Stimulated activated CD4-positive, alpha-beta T cell treated with anti-CD3 and anti-CD28 coated beads, Interleukin-1b, Interleukin-23, amount 100 ng/mL, for 4 hours (primary cell): Measurements from ENCODE around the gene LIMS2.

Experiments used
- DNase-seq, 2 donors: peaks; one replicate each; pipeline ENCODE4 v3.0.0-alpha.2; 2020; ENCODE audit warnings: low read depth in 2 of 2

LIMS2 gene

DNA sequence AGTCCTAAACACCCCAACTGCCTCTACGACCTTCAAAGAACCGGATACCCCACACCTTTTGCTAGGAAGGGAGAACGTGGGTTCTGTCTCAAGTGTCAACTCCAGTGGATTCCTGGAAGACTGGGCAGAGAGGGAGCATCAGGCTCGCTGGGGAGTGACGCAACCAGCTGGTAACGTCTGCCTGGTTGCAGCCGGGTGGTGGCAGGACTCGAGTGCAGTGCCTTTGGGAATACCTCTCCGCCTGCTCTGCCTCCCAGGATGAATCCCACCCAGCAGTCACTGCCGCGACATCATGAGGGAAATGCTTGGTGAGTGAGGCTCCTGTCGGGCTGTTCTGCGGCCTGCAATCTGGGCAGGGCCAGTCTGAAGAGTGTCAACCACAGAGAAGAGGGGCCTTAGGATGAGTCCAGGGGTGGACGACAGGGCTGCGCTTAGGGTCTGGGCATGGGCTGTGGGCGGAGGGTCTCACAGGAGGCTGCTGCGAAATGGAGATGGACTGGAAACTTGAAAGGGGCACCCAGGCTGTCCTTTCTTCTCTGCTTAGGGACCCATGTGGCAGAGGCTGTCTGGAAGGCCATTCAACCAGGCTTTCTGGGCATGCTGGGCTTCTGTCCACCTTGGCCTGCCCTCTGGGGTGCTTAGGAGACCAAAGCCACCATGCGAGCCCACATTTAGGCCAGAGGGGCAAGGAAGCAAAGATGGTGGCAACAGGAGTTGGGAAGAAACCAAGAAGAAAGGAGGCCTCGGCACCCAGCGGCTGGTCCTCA, 16.5 kb downstream of the LIMS2 start:
- DNase-seq, result no peak

- DNase-seq, result no peak
Measured at GRCh38 chr2:127658146-127658545, 17.2 kb downstream of the LIMS2 start.

DNA sequence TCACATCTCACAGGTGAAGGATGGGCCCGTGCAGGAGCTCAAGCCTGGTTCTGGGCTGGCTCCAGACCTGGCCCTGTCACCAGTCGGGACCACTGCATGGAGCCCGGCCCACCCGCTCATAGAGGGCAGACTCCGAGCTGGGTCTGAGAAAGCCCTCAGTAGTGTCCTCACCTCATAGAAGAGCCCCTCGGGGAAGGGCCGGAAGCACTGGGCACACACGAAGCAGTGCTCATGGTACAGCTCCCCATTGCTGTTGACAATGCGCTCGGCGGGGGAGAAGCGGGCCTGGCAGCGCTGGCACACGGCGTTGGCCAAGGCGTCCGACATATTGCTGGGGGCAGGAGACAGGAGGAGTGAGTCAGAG, 18.1 kb downstream of the LIMS2 start:
- no peak for DNase-seq

GRCh38 chr2:127656569-127657231, 18.6 kb downstream of the LIMS2 start:
- no peak for DNase-seq

DNA sequence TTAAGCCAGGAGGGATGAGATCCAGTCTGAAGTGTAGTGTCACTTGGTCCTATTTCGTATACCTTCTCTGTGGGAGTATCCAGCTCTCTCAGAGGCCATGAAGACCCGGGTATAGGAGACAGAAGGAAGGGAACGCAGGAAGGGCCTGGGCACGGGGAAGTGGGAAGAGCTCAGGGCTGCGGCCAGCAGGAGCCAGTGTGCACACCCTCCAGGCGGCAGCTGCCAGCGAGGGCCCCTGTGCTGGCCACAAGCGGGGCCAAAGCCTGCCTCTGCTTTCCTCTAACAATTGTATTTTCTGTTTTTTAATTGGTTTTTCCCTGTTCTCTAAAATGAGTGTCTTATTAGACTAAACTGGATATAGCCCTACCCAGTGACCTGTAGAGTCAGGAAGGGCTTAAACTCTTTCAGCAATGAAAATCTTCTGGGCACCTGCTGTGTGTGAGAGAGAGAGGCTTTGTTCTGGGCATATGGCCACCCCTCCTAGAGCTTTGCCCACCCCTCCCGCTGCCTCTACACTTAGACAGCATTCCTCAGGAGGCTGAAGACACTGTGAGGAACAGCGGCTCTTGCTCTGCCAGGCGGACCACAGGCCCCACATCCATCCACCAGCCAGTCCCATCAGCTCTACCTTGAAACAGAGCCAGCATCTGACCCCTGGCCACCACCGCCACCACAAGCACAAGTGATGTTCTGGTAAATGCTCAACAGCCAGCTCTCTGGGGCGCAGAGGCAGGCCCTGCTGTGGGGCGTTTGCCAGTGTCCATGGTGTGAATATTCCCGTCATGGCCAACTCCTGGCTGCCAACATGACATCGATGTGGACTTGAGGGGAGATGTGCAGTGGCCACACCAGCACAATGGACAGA, 19.9 kb downstream of the LIMS2 start:
- DNase-seq, result no peak

DNA sequence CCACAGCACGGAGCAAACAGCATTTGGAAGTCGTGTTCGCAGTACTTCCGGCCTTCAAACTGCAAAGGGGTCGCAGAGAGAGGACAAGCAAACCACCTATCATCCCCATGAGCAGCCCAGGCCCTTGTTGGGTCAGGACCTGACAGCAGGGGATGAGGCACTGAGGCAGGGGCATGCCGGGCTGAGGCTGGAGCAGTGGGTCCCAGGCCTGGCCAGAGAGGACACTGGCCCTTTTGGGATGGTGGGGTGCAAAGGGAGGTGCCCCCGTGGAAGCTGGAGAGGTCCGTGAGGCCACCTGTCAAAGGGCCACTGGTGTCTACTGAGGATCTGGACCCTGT, 20.5 kb downstream of the LIMS2 start:
- DNase-seq, result no peak

DNA sequence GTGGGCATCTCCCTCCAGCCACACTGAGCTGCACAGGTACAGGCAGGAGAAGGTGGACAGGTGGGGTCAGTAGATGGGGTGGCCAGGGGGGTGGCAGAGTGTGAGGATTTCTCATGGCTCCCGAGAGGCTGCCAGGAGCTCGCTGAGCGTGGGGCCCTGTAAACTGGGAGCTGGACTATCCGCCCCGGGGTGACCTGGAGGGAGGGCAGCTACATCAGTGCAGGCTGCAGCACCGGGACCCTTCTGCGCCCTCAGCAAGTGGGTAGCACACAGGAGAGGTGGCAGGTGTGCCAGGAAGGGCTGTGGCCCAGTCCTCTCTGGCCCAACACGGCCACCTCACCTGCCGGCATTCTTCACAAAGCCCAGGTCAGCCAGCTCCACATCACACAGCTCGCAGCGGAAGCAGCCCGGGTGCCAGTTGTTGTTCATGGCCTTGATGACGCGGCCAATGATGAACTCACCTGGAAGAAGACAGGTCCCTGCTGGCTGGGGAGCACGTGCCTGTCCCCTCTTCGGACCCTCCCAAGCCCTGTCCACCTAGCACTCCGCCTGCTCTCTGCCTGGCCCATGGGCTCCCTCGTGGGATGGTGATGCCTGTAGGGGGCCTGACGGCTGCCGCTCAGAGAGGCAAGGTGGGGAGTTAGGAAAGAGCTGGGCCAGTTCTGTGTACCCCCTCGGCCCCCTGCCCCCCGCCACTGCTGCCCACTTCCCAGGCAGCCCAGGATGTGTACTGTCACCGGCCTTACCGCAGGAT, 21.1 kb downstream of the LIMS2 start:
- DNase-seq, result no peak

- DNase-seq, result no peak
Measured at GRCh38 chr2:127653421-127654083, 21.8 kb downstream of the LIMS2 start.

- DNase-seq, result no peak
Measured at GRCh38 chr2:127652786-127653357, 22.5 kb downstream of the LIMS2 start.

GRCh38 chr2:127651971-127652550, 23.3 kb downstream of the LIMS2 start:
- DNase-seq, result no peak

DNA sequence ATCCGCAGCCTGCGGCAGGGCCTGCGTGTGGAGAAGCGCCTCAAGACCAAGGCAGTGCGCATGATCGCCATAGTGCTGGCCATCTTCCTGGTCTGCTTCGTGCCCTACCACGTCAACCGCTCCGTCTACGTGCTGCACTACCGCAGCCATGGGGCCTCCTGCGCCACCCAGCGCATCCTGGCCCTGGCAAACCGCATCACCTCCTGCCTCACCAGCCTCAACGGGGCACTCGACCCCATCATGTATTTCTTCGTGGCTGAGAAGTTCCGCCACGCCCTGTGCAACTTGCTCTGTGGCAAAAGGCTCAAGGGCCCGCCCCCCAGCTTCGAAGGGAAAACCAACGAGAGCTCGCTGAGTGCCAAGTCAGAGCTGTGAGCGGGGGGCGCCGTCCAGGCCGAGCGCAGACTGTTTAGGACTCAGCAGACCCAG, 23.9 kb downstream of the LIMS2 start:
- no peak for DNase-seq

DNA sequence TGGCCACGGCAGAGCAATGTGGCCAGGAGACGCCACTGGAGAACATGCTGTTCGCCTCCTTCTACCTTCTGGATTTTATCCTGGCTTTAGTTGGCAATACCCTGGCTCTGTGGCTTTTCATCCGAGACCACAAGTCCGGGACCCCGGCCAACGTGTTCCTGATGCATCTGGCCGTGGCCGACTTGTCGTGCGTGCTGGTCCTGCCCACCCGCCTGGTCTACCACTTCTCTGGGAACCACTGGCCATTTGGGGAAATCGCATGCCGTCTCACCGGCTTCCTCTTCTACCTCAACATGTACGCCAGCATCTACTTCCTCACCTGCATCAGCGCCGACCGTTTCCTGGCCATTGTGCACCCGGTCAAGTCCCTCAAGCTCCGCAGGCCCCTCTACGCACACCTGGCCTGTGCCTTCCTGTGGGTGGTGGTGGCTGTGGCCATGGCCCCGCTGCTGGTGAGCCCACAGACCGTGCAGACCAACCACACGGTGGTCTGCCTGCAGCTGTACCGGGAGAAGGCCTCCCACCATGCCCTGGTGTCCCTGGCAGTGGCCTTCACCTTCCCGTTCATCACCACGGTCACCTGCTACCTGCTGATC, 24.4 kb downstream of the LIMS2 start:
- DNase-seq, result no peak

DNA sequence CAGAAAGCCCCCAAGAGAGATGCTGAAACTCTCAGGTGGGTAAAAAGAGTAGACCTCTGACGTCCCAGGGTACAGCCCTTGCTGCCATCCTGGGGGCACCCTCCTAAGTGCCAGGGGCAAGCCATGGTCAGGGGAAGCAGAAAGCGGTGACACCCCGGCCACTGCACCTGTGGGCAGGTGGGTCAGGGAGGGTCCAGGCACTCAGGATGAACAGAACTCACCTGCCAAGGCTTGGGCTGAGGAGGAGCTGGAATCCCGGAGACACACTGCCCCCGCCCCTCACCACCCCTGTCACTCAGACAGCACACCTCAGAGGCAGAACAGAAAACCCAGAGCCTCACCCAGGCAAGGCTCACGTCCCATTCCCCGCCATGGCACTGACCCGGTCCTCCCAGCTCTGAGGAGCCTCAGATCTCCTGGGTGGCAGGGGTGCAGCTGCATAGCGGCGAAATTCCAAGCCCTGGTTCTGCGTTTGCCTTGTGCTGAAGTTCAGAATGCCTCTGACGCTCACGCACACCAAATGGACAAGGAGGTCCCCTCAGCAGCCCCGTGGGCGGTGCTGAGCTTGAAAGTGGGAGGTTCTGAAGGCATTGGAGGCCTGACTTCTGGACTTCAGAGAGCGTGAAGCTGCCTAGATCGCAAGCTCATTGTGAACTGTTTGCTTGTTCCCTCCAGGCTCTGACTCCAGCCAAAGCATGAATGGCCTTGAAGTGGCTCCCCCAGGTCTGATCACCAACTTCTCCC, 25.1 kb downstream of the LIMS2 start:
- no peak for DNase-seq

DNA sequence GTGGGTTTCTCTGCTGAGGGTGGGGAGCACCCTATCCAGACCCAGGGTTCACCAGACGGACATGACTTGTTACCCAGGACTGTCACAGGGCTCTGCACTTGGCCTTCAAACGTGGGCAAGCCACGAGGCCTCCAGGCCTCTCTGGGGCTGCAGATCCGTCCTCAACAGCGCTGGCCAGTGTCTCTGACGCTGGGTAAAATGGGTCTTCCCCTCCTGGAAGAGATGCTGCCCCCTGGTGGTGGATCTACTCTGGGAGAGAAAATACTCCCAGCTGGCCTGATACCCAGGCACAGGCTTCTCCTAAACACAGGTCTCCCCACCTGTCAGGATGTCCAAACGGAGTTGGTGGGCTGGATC, 25.7 kb downstream of the LIMS2 start:
- peak; percentile 74 to 92 for DNase-seq

GRCh38 chr2:127649100-127649611, 26.2 kb downstream of the LIMS2 start:
- no peak for DNase-seq

DNA sequence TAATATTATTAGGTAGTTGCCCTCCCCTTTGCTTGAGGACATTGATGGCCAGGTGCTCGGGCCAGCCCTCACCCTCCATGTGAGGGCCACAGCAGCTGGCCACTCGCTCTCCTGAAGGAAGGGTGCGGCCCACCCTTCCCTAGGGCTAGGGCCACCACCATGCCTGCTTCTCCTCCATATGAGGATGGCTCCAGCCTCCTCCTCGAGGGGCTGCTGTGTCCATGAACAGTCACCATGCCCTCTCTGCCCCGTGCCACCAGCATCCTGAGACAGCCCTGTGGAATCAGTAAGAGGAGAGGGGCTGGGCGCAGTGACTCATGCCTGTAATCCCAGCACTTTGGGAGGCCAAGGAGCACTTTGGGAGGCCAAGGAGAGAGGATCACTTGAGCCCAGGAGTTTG, 27.0 kb downstream of the LIMS2 start:
- no peak for DNase-seq

DNA sequence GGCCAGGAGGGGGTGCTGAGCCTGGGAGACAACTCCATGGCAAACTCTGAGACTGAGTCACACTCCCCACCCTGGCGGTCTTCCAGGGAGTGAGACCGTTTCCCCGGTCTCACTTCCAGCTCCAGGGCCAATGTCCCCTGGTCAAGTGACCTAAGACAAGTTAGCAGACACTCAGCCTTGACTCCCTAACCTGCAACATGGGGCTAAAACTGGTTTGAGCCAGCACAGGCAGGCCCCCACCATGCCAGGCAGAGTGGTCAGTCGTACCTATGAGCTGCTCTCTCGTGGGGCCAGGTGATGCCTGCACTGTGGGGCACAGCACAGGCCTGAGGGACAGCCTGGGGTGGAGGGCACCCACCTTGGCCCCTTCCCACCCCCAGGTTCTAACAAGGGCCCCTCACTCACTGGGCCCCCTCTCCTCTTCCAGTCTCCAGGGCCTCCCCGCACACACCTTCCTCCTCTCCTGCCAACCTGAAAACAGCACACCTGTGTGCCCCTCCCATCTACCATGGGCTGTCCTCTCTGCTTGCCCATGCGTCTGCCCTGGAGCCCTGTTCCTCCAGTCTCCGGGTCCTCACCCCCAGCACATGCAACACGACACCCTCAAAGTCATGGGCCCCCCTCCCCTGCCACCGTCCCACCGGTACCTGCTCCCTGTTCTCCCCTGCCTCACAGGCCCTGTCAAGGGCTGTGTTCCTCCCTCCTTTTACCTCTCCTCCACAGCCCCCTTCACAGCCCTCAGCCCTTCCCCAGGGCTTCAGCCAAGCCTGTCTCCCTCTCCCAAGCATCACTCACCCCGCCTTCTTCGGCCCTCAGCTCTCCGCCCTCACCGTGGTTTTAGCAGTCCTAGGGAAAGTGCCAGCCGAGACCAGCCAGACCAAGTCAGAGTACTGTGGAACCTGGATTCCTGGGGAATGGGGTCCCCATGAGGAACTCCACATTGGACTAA, 27.8 kb downstream of the LIMS2 start:
- DNase-seq, result no peak

DNA sequence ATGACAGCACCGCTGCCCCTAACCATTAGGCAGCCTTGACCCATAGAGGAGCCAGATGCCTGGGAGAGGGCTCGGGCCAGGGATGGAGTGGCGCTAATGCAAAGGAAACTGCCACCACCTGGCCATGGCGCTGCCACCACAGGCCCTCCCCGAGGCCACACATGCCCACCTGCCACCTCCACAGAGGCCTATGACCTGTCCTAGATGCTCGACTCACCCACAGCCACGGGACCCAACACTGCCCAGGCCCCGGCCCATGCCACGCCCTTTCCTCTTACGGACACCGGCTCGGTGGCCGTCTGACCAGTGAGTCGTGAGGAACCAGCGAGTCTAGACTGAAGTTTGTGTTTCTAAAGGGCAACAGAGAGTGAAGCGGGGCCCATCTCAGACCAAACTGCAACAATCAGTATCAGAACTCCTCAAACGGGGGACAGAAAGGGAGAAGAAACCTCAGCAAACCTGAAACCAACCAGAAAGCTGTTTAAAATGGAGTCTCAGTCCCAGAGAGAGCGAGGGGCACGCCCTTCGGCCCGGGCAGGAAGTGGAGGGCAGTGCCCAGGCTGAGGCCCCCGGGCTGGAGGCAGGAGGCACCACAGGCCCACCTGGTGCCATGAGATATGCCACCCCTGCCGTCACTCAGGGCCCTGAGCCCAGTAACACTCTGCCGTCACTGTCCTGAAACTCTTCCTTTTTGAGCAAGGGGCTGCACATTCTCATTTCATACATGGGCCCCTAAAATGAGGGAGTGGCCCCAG, 28.7 kb downstream of the LIMS2 start:
- DNase-seq, result no peak
